ENCODE measurements around the gene FSD1.
"Not testable (repeated sequence)": the region's sequence is repeated elsewhere in the genome, so short reads cannot be mapped to it uniquely, and the experiment has no call there.

FSD1 gene

GRCh38 chr19:4278419-4279266 lies 25.8 kb upstream of the FSD1 start, which contains the start of gene SHD:
TSS of gene SHD (plus strand) at chr19:4279266. CDS start at chr19:4280064, 798 bp downstream.
- Histone ChIP-seq H3K27me3 (peaks cover 54 to 67% (median 62%) of the 10 kb centered on the region in 11 experiments), H3K4me1 (peaks cover 9 to 28% (median 19%) of the 10 kb centered on the region in 10 experiments; a peak in 19 of 20 replicates), H4K20me1 (peaks cover 0 to 22% (median 6%) of the 10 kb centered on the region in 11 experiments; a peak in 9 of 22 replicates), H3K9me3 (replicated peaks in 1 of 11) (no peaks in the 10 kb centered on the region), H3K27ac (no peak within 1 kb of the TSS), H3K36me3 (no peaks in the 10 kb centered on the region), H3K4me3 (peak within 1 kb of the TSS; percentile 38 to 65 (median 54)), H3K9ac (peak within 1 kb of the TSS in 10 of 11 experiments; percentile 18 to 64 (median 48); a peak in 12 of 22 replicates), H3K4me2 (peak within 1 kb of the TSS; percentile 84 to 94 (median 91))
- TF ChIP-seq Cebpa-rat (IDR thresholded peaks at IDR 0.05) = no peak

GRCh38 chr19:4279267-4279529 lies 25.2 kb upstream of the FSD1 start:
- Histone ChIP-seq H3K4me1 (peaks cover 9 to 28% (median 19%) of the 10 kb centered on the region in 10 experiments; a peak in 19 of 20 replicates), H3K27ac (no peak overlapping the region), H3K27me3 (peaks cover 54 to 67% (median 62%) of the 10 kb centered on the region in 11 experiments), H3K36me3 (no peaks in the 10 kb centered on the region), H4K20me1 (peaks cover 0 to 22% (median 6%) of the 10 kb centered on the region in 11 experiments; a peak in 9 of 22 replicates), H3K4me3 (peak overlapping the region; percentile 38 to 65 (median 54)), H3K9me3 (replicated peaks in 1 of 11) (no peaks in the 10 kb centered on the region), H3K9ac (peak overlapping the region in 10 of 11 experiments; percentile 18 to 64 (median 48); a peak in 11 of 22 replicates), H3K4me2 (peak overlapping the region; percentile 84 to 94 (median 91))
- no peak for TF ChIP-seq Cebpa-rat (IDR thresholded peaks at IDR 0.05)

GRCh38 chr19:4279530-4280422 lies 24.6 kb upstream of the FSD1 start:
- H3K4me1 ChIP-seq = peaks cover 9 to 28% (median 19%) of the 10 kb centered on the region in 10 experiments; a peak in 19 of 20 replicates
- no peak overlapping the region for H3K27ac ChIP-seq
- H3K4me3 ChIP-seq = peak overlapping the region; percentile 38 to 65 (median 54)
- no peaks in the 10 kb centered on the region for H3K36me3 ChIP-seq
- H3K27me3 ChIP-seq = peaks cover 54 to 67% (median 62%) of the 10 kb centered on the region in 11 experiments
- peak overlapping the region; percentile 84 to 94 (median 91) for H3K4me2 ChIP-seq
- H3K9me3 ChIP-seq (replicated peaks in 1 of 11) = no peaks in the 10 kb centered on the region
- TF ChIP-seq Cebpa-rat (IDR thresholded peaks at IDR 0.05) = no peak
- peaks cover 0 to 22% (median 6%) of the 10 kb centered on the region in 11 experiments; a peak in 9 of 22 replicates for H4K20me1 ChIP-seq
- H3K9ac ChIP-seq = peak overlapping the region in 10 of 11 experiments; percentile 18 to 64 (median 48); a peak in 12 of 22 replicates

- no peak overlapping the region for H3K9ac ChIP-seq
- no peak overlapping the region for H3K4me3 ChIP-seq
- no peaks in the 10 kb centered on the region for H3K9me3 ChIP-seq (replicated peaks in 1 of 11)
- TF ChIP-seq Cebpa-rat (IDR thresholded peaks at IDR 0.05) = no peak
- peaks cover 0 to 14% (median 6%) of the 10 kb centered on the region in 11 experiments; a peak in 6 of 22 replicates for H4K20me1 ChIP-seq
- H3K4me2 ChIP-seq = no peak overlapping the region
- peaks cover 4 to 12% (median 8%) of the 10 kb centered on the region in 10 experiments; a peak in 19 of 20 replicates for H3K4me1 ChIP-seq
- H3K36me3 ChIP-seq = no peaks in the 10 kb centered on the region
- H3K27ac ChIP-seq = no peak overlapping the region
- H3K27me3 ChIP-seq = peaks cover 34 to 41% (median 39%) of the 10 kb centered on the region in 11 experiments
Measured at GRCh38 chr19:4284176-4284958, 20.0 kb upstream of the FSD1 start.

GRCh38 chr19:4284974-4285373 lies 19.4 kb upstream of the FSD1 start:
- H3K27me3 ChIP-seq = peaks cover 28 to 35% (median 33%) of the 10 kb centered on the region in 11 experiments
- no peak overlapping the region for H3K4me3 ChIP-seq
- peaks cover 0 to 8% (median 0%) of the 10 kb centered on the region in 11 experiments; a peak in 4 of 22 replicates for H4K20me1 ChIP-seq
- peaks cover 0 to 6% (median 2%) of the 10 kb centered on the region in 10 experiments; a peak in 12 of 20 replicates for H3K4me1 ChIP-seq
- H3K4me2 ChIP-seq = no peak overlapping the region
- no peak overlapping the region for H3K9ac ChIP-seq
- H3K27ac ChIP-seq = no peak overlapping the region
- H3K36me3 ChIP-seq = no peaks in the 10 kb centered on the region
- no peak for TF ChIP-seq Cebpa-rat (IDR thresholded peaks at IDR 0.05)
- no peaks in the 10 kb centered on the region for H3K9me3 ChIP-seq (replicated peaks in 1 of 11)

- H3K4me1 ChIP-seq; H3K9ac ChIP-seq; H3K4me2 ChIP-seq; H3K36me3 ChIP-seq; H4K20me1 ChIP-seq; H3K4me3 ChIP-seq; H3K9me3 ChIP-seq (replicated peaks in 1 of 11); H3K27ac ChIP-seq: not testable (repeated sequence)
- H3K27me3 ChIP-seq = peaks cover 16 to 24% (median 21%) of the 10 kb centered on the region in 11 experiments
Measured at GRCh38 chr19:4286141-4286540, 18.3 kb upstream of the FSD1 start.

- no peak for TF ChIP-seq Cebpa-rat (IDR thresholded peaks at IDR 0.05)
- H3K27me3 ChIP-seq = peaks cover 0 to 4% (median 0%) of the 10 kb centered on the region in 11 experiments; a peak in 6 of 22 replicates
- H3K36me3 ChIP-seq = no peaks in the 10 kb centered on the region
- no peak overlapping the region for H3K9ac ChIP-seq
- no peak overlapping the region for H3K27ac ChIP-seq
- no peaks in the 10 kb centered on the region for H4K20me1 ChIP-seq
- H3K9me3 ChIP-seq (replicated peaks in 1 of 11) = no peaks in the 10 kb centered on the region
- no peak overlapping the region for H3K4me2 ChIP-seq
- no peak overlapping the region for H3K4me3 ChIP-seq
- peaks cover 0 to 4% (median 0%) of the 10 kb centered on the region in 10 experiments; a peak in 2 of 20 replicates for H3K4me1 ChIP-seq
Measured at GRCh38 chr19:4288091-4288777, 16.2 kb upstream of the FSD1 start.

Data from BLaER1 treated with 17β-estradiol and CSF1 and Interleukin-3, amounts not matched to agents 10 nM and 100 nM (cell line).